HFFc6 (cell line): ENCODE results near the gene ESPN. TPM values are rescaled to one million over a fixed set of nuclear protein-coding genes. Genes with fewer than 3 reads are reported as not detected.

ENCODE experiments used
- DNase-seq: peaks from one replicate; pipeline ENCODE4 v3.0.0-alpha.2; 2018
- H3K27ac Mint-ChIP-seq: 2 replicates; pipeline ENCODE4 v1.8.0; 2020; ENCODE audit warnings: mild to moderate bottlenecking, mixed read lengths
- H3K27me3 Mint-ChIP-seq: 2 replicates; pipeline ENCODE4 v1.8.0; 2021; ENCODE audit warnings: mild to moderate bottlenecking, moderate library complexity, mixed read lengths; ENCODE audit not compliant: insufficient read depth
- H3K36me3 Mint-ChIP-seq: 2 replicates; pipeline ENCODE4 v1.8.0; 2021; ENCODE audit warnings: low read depth, mixed read lengths
- H3K4me1 Mint-ChIP-seq: 2 replicates; pipeline ENCODE4 v1.8.0; 2020; ENCODE audit warnings: low read depth, mixed read lengths
- H3K4me3 Mint-ChIP-seq: 2 replicates; pipeline ENCODE4 v1.8.0; 2020; ENCODE audit warnings: mild to moderate bottlenecking, moderate library complexity, mixed read lengths
- H3K9me3 Mint-ChIP-seq: 2 replicates; pipeline ENCODE4 v1.8.0; 2020; ENCODE audit warnings: mild to moderate bottlenecking, mixed read lengths
- CTCF ChIP-seq: fragments of 200-600 bp; sonication (generic); IDR thresholded peaks from 2 replicates; pipeline ENCODE4 v1.5.0; 2021; ENCODE audit warnings: antibody characterized with exemption, mild to moderate bottlenecking
- total RNA-seq, 6 experiments: library from RNA; stranded (reverse); fragmentation: NEBNext Ultra II Directional; extraction: Animal tissue kit (Norgen Biotek cat#: 25700); gene quantifications; 2 replicates in 1 of 6; 3 replicates in 5 of 6; pipeline ENCODE4 v1.2.3, GENCODE V29; 2021

The ESPN gene
- total RNA-seq, 6 experiments from 2014 or later, result not detected

DNA sequence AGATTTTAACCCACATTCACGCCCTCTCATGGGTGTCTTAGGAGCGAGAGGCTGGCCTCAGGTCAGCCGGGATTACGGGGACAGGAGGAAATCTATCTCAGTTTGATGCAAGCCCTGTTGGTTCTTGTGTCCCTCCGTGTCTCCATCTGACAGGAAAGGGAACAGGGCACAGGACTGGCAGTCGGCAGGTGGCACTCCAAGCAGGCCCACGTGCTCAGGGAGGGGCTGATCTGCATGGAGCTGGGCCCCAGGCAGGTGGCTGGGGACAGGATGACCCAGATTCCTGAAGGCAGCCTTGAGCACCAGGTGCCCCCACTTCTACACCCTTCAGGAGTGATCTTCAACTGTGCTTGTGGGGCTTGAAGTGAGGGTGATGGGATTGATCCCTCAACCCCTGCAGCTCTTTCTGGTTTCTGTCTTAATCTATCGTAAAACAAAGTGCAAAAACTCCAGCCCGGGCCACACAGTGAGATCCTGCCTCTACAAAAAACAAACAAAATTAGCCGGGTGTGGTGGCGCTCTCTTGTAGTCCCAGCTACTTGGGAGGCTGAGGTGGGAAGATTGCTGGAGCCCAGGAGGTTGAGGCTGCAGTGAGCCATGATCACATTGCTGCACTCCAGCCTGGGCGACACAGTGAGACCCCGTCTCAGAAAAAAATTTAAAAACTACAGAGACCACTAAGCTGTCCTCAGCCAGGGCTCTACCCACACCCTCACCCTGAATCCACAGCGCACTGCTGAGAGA lies 58.6 kb downstream of the ESPN start:
- Mint-ChIP-seq H3K4me1 (peaks cover 8% of the 10 kb centered on the region), H3K4me3 (no peak overlapping the region), H3K36me3 (no peaks in the 10 kb centered on the region), H3K27ac (no peak overlapping the region), H3K27me3 (peaks cover 18% of the 10 kb centered on the region), H3K9me3 (no peaks in the 10 kb centered on the region)
- DNase-seq, result no peak
- no peak for TF ChIP-seq CTCF

DNA sequence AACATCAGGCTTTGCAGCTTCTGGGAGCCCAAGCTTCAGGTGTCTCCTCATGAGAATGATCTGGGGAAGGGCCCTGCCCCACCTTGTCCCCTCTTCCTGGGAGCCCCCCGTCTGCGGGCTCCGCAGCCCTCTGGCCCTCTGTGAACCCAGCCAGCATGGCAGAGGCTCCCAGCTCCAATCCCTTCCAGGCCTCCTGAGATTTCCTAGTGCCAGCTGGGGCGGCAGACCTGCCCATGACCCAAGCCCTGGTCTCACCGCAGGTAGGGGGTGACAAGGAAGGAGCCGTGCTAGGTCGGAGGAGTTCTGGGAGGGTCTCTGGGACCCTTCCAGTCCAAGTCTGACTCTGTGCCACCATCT lies 59.2 kb downstream of the ESPN start:
- TF ChIP-seq CTCF, result no peak
- no peak overlapping the region for H3K4me3 Mint-ChIP-seq
- H3K27ac Mint-ChIP-seq, result no peak overlapping the region
- H3K9me3 Mint-ChIP-seq, result no peaks in the 10 kb centered on the region
- no peaks in the 10 kb centered on the region for H3K36me3 Mint-ChIP-seq
- peaks cover 8% of the 10 kb centered on the region for H3K4me1 Mint-ChIP-seq
- no peak for DNase-seq
- peaks cover 18% of the 10 kb centered on the region for H3K27me3 Mint-ChIP-seq

- H3K9me3 Mint-ChIP-seq, result no peaks in the 10 kb centered on the region
- H3K4me1 Mint-ChIP-seq, result peaks cover 8% of the 10 kb centered on the region
- peaks cover 18% of the 10 kb centered on the region for H3K27me3 Mint-ChIP-seq
- no peaks in the 10 kb centered on the region for H3K36me3 Mint-ChIP-seq
- no peak overlapping the region for H3K27ac Mint-ChIP-seq
- TF ChIP-seq CTCF, result no peak
- no peak for DNase-seq
- H3K4me3 Mint-ChIP-seq, result peak overlapping the region; percentile 36; the same call in 1 of the 2 replicates
Observed at GRCh38 chr1:6484826-6485167, 60.2 kb downstream of the ESPN start.

DNA sequence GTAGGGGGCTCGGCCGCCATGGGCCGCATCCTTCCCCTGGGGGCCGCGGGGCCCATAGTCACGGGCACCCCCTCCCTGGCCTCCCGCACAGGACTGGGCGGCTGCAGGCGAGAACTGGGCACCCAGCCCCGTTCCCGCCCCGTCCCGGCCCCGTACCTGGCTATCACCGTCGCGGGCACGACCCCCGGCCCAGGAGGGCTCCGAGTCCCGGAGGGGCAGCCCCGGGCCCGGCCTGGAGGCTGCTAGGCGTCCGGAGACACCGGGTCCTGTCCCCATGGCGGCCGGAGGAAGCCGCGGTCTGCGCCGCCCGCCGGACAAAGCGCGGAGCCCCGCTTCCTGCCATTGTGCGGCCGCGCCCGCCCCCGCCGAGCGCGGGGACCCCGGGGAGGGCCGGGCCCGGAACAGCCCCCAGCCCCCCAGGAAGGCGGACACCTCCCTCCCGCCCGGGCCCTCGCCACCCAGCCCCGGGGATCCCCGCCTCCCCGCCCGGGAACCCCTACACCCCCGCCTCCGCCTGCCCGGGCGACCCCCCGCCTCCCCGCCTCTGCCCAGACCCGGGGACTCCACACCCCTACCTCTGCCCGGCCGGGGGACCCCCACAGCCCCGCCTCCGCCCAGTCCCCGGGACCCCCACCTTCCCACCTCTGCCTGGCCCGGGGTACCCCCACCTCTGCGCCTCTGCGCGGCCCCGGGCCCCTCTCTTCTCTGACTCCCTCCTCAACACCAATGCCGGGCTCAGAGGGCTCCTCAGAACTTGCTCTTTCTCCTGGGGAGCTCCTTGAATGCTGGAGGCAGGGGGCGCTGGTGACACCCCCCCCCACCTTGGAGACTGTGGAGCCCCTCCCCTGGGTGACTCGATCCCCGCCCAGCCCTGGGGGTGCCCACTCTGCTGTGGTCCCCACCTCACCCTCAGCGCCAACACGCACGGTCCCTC lies 60.9 kb downstream of the ESPN start:
- no peak for DNase-seq
- Mint-ChIP-seq H3K27ac (no peak overlapping the region), H3K36me3 (no peaks in the 10 kb centered on the region), H3K4me3 (peak overlapping the region; percentile 34; the same call in 1 of the 2 replicates), H3K27me3 (peaks cover 18% of the 10 kb centered on the region), H3K4me1 (peaks cover 8% of the 10 kb centered on the region), H3K9me3 (no peaks in the 10 kb centered on the region)
- no peak for TF ChIP-seq CTCF

GRCh38 chr1:6486433-6487011 lies 61.9 kb downstream of the ESPN start:
- Mint-ChIP-seq H3K9me3 (no peaks in the 10 kb centered on the region), H3K27ac (no peak overlapping the region), H3K36me3 (no peaks in the 10 kb centered on the region), H3K27me3 (peaks cover 16% of the 10 kb centered on the region), H3K4me3 (peak overlapping the region; percentile 34; the same call in 1 of the 2 replicates), H3K4me1 (peaks cover 14% of the 10 kb centered on the region)
- TF ChIP-seq CTCF, result peak; percentile 95
- DNase-seq, result peak; percentile 72
